HL-60 (cell line): Measurements from ENCODE around the gene SUMO2.
"Not testable (repeated sequence)": the region's sequence is repeated elsewhere in the genome, so short reads cannot be mapped to it uniquely, and the experiment has no call there.

Source experiments
- DNase-seq, 2 experiments: peaks; one replicate each; pipeline ENCODE4 v3.0.0-alpha.2; 2010 to 2020; ENCODE audit warnings: low read depth in 1 of 2, low spot score in 1 of 2
- H3K27ac ChIP-seq: fragments of 250-450 bp; sonication (Bioruptor Pico); replicated peaks from 2 replicates; pipeline ENCODE4 v1.5.1; 2020; ENCODE audit warnings: mild to moderate bottlenecking, moderate library complexity
- H3K27me3 ChIP-seq: fragments of 250-450 bp; sonication (Bioruptor Pico); 2 replicates; pipeline ENCODE4 v1.5.1; 2021; ENCODE audit warnings: mild to moderate bottlenecking, moderate library complexity; ENCODE audit not compliant: insufficient read depth, poor library complexity, severe bottlenecking
- H3K4me3 ChIP-seq: replicated peaks from 2 replicates; pipeline ENCODE4 v1.5.1; 2011; ENCODE audit warnings: mild to moderate bottlenecking, control low read depth, low read length; ENCODE audit not compliant: insufficient read depth
- CTCF ChIP-seq: IDR thresholded peaks from one replicate; pipeline ENCODE4 v1.5.1; 2011; ENCODE audit warnings: low read length, control low read depth, inconsistent platforms; ENCODE audit not compliant: insufficient read depth
- GABPA ChIP-seq: IDR thresholded peaks from 2 replicates; pipeline ENCODE4 v1.6.1; 2012; ENCODE audit warnings: low read depth
- POLR2AphosphoS5 ChIP-seq: IDR thresholded peaks from 2 replicates; pipeline ENCODE4 v1.6.1; 2012; ENCODE audit warnings: low read depth
- SPI1 ChIP-seq: IDR thresholded peaks from 2 replicates; pipeline ENCODE4 v1.6.1; 2012; ENCODE audit warnings: low read depth, mild to moderate bottlenecking, borderline replicate concordance
- TF ChIP-seq, protein P1 (sequence below): IDR thresholded peaks from 2 replicates; pipeline ENCODE4 v1.6.1; 2012; ENCODE audit warnings: low read depth; ENCODE audit not compliant: insufficient replicate concordance

The SUMO2 gene

GRCh38 chr17:75133607-75134347 lies 49.0 kb downstream of the SUMO2 start:
- not testable (repeated sequence) for DNase-seq, H3K27me3 ChIP-seq, H3K4me3 ChIP-seq, H3K27ac ChIP-seq
- TF ChIP-seq POLR2AphosphoS5, result peak; percentile 52

DNA sequence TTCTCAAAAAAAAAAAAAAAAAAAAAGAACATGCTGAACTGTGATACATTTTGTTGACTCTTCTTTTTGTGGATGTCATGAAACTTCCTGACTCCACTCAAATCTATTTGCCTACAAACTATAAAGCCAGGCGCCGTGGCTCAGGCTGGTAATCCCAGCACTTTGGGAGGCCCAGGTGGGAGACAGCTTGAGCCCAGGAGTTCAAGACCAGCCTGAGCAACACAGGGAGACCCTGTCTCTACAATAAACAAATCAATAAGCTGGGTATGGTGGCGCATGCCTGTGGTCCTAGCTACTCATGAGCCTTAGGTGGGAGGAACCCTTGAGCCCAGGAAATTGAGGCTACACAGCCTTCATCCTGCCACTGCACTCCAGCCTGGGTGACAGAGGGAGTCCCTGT lies 49.8 kb downstream of the SUMO2 start:
- Histone ChIP-seq H3K27ac (no peak overlapping the region), H3K4me3 (no peak overlapping the region), H3K27me3 (no peaks in the 10 kb centered on the region)
- TF ChIP-seq POLR2AphosphoS5 (no peak; the same call in 1 of the 2 replicates), SPI1 (no peak), CTCF (no peak), GABPA (no peak)
- TF ChIP-seq, protein P1, sequence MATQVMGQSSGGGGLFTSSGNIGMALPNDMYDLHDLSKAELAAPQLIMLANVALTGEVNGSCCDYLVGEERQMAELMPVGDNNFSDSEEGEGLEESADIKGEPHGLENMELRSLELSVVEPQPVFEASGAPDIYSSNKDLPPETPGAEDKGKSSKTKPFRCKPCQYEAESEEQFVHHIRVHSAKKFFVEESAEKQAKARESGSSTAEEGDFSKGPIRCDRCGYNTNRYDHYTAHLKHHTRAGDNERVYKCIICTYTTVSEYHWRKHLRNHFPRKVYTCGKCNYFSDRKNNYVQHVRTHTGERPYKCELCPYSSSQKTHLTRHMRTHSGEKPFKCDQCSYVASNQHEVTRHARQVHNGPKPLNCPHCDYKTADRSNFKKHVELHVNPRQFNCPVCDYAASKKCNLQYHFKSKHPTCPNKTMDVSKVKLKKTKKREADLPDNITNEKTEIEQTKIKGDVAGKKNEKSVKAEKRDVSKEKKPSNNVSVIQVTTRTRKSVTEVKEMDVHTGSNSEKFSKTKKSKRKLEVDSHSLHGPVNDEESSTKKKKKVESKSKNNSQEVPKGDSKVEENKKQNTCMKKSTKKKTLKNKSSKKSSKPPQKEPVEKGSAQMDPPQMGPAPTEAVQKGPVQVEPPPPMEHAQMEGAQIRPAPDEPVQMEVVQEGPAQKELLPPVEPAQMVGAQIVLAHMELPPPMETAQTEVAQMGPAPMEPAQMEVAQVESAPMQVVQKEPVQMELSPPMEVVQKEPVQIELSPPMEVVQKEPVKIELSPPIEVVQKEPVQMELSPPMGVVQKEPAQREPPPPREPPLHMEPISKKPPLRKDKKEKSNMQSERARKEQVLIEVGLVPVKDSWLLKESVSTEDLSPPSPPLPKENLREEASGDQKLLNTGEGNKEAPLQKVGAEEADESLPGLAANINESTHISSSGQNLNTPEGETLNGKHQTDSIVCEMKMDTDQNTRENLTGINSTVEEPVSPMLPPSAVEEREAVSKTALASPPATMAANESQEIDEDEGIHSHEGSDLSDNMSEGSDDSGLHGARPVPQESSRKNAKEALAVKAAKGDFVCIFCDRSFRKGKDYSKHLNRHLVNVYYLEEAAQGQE, result no peak
- no peak for DNase-seq

DNA sequence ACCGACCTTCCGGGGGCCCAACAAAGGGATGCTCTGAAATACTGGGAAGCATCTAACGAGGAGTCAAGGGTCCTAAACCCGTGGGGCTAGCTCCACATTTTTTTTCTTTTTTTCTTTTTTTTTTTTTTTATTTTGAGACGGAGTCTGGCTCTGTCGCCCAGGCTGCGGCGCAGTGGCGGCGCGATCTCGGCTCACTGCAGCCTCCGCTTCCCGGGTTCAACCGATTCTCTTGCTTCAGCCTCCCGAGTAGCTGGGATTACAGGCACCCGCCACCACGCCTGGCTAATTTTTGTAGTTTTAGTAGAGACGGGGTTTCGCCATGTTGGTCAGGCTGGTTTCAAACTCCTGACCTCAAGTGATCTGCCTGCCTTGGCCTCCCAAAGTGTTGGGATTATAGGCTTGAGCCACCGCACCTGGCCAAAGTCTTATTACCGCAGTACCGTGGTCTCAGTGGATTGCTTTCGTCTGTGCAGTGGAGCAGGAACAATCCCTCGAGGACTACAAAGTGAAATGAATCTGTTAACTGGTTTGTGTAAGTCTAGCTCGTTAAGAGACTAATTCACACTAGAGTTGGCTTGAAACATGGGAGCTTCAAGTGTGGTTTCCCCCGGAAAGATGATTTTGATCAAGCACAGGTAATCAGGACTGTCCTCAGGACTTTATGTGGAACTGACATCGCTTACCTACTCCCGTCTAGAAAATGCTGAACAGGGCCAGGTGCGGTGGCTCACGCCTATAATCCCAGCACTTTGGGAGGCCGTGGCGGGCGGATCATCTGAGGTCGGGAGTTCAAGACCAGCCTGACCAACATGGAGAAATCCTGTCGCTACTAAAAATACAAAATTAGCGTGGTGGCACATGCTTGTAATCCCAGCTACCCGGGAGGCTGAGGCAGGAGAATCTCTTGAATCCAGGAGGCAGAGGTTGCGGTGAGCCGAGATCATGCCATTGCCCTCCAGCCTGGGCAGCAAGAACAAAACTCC lies 50.5 kb downstream of the SUMO2 start:
- Histone ChIP-seq H3K4me3 (peak overlapping the region; percentile 87), H3K27ac (peak overlapping the region; percentile 85)
- DNase-seq, H3K27me3 ChIP-seq: not testable (repeated sequence)

DNA sequence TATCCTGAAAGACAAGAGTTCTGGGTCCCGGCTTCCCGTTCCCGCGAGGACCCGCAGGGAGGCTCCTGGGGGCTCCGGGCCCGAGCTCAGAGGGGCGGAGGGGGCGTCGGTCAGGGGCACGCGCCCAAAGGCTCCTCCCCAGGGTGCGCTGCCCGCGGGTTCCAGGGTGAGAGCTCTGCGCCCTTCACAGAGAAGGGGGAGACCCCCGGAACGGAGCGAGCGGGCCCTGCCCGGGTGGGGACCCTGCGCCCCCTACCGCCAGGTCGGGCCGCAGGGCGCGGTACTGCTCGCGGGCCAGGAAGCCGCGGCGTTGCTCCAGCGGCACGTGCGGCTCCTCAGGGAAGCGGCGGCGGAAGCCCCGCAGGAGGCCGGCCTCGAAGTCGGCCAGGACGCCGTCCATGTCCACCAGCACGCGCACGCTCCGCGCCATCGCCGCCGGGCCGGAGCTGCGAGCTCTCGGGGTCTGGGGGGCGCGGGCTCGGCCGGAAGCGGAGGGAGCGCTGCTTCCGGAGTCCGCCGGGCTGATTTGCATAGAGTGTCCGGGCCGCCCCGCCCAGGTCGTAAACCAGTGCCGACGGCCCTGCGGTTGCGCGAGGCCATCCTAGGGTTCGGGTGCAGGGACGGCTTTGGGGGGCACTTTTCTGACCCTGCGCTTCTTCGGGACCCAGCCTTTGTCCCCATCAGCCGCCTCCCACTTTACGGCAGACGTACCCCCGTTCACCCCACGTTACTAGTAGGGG lies 51.3 kb downstream of the SUMO2 start, which contains the start of gene NT5C:
TSS of gene NT5C (minus strand) at position 465 of the 740 bp plus-strand sequence. CDS start at position 430, 35 bp downstream.
- Histone ChIP-seq H3K27ac (peak within 1 kb of the TSS; percentile 85), H3K4me3 (peak within 1 kb of the TSS; percentile 87), H3K27me3 (no peaks in the 10 kb centered on the region)
- DNase-seq, result peak; percentile 79 to 80
- TF ChIP-seq SPI1 (no peak), CTCF (peak; percentile 44), GABPA (peak; percentile 79), POLR2AphosphoS5 (peak; percentile 78)
- TF ChIP-seq, protein P1, result no peak
